ENCODE measurements around the gene HNRNPLL. TPM values are rescaled to one million over a fixed set of nuclear protein-coding genes. Genes with fewer than 3 reads are reported as not detected.

Gene HNRNPLL
- polyA plus RNA-seq, 1 experiment = 78.5 TPM

DNA sequence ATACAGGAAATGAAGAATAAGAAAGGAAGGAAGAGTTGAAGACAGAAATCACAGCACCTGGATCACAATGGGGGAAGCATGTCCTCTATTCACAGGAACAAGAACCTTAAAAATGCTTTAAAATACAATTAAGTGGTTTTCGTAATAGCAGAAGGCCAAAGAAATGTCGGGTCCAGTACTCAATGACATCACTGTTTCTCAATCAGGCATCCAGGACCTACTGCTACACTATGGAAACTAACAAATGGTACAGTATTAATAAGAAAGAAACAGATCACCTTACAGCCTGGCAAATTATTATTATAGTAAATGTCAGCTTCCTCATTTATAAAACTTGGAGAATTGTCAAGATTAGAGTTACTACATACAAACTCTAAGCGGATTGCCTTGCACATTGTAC lies 15.8 kb downstream of the HNRNPLL start:
- TF ChIP-seq CTCF (IDR thresholded peaks at IDR 0.05; ENCODE audit: low read depth, low read length) = no peak
- Histone ChIP-seq H3K9me3 (ENCODE audit: control insufficient read depth, insufficient read depth, low read length) (no peaks in the 10 kb centered on the region), H3K4me3 (ENCODE audit: low read depth, low read length) (no peak overlapping the region), H3K27me3 (ENCODE audit: control insufficient read depth, insufficient read depth, low read length) (no peaks in the 10 kb centered on the region), H3K27ac (ENCODE audit: low read depth, low read length) (no peak overlapping the region)
- no peak for DNase-seq (ENCODE audit: low read depth, low spot score)
- POLR2A ChIA-PET = interaction anchor here (1.2 kb wide), 1 partner anchor 164 kb away, joined by 3 read pairs; the partner anchor contains the start of gene SRSF7
- CTCF ChIA-PET = interaction anchor here (1.5 kb wide), 1 partner anchor 10 kb away, joined by 5 read pairs; no protein-coding TSS in a partner anchor

GRCh38 chr2:38584881-38585280 lies 17.8 kb downstream of the HNRNPLL start:
- CTCF ChIA-PET = interaction anchor here (1.0 kb wide), 1 partner anchor 150 kb away, joined by 3 read pairs; no protein-coding TSS in a partner anchor
- H3K4me3 ChIP-seq (ENCODE audit: low read depth, low read length) = no peak overlapping the region
- POLR2A ChIA-PET = no interaction called here
- no peaks in the 10 kb centered on the region for H3K9me3 ChIP-seq (ENCODE audit: control insufficient read depth, insufficient read depth, low read length)
- H3K27me3 ChIP-seq (ENCODE audit: control insufficient read depth, insufficient read depth, low read length) = no peaks in the 10 kb centered on the region
- no peak for TF ChIP-seq CTCF (IDR thresholded peaks at IDR 0.05; ENCODE audit: low read depth, low read length)
- no peak overlapping the region for H3K27ac ChIP-seq (ENCODE audit: low read depth, low read length)
- no peak for DNase-seq (ENCODE audit: low read depth, low spot score)

DNA sequence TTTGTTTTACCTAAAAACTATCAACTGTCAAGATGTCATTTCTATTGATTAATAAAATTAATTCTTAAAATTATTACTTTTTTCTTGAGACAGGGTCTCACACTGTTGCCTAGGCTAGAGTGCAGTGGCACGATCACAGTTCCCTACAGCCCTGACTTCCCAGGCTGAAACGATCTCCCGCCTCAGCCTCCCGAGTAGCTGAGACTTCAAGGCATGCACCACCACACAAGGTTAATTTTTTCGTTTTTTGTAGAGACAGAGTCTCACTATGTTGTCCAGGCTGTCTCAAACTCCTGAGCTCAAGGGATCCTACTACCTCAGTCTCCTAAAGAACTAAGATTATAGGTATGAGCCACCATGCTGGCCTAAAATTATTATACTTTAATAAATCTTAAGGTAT lies 18.7 kb downstream of the HNRNPLL start:
- TF ChIP-seq CTCF (IDR thresholded peaks at IDR 0.05; ENCODE audit: low read depth, low read length) = no peak
- DNase-seq (ENCODE audit: low read depth, low spot score) = no peak
- ChIA-PET CTCF (interaction anchor here (0.5 to 3.5 kb wide), 7 partner anchors 17 to 268 kb away, joined by 3 to 24 read pairs (median 4); partner anchors contain the start of gene HNRNPLL), POLR2A (interaction anchor here (0.6 to 1.2 kb wide), 3 partner anchors 16 to 167 kb away, joined by 3 to 9 read pairs (median 8); partner anchors contain the start of gene SRSF7)
- Histone ChIP-seq H3K4me3 (ENCODE audit: low read depth, low read length) (no peak overlapping the region), H3K9me3 (ENCODE audit: control insufficient read depth, insufficient read depth, low read length) (no peaks in the 10 kb centered on the region), H3K27ac (ENCODE audit: low read depth, low read length) (no peak overlapping the region), H3K27me3 (ENCODE audit: control insufficient read depth, insufficient read depth, low read length) (no peaks in the 10 kb centered on the region)

- no peaks in the 10 kb centered on the region for H3K9me3 ChIP-seq (ENCODE audit: control insufficient read depth, insufficient read depth, low read length)
- TF ChIP-seq CTCF (IDR thresholded peaks at IDR 0.05; ENCODE audit: low read depth, low read length) = no peak
- CTCF ChIA-PET = interaction anchor here (0.5 to 3.5 kb wide), 9 partner anchors 12 to 268 kb away, joined by 3 to 24 read pairs (median 4); partner anchors contain the start of gene HNRNPLL
- POLR2A ChIA-PET = interaction anchor here (0.5 to 1.2 kb wide), 3 partner anchors 17 to 168 kb away, joined by 3 to 8 read pairs (median 5); partner anchors contain the start of gene SRSF7
- DNase-seq (ENCODE audit: low read depth, low spot score) = no peak
- H3K27ac ChIP-seq (ENCODE audit: low read depth, low read length) = no peak overlapping the region
- no peak overlapping the region for H3K4me3 ChIP-seq (ENCODE audit: low read depth, low read length)
- no peaks in the 10 kb centered on the region for H3K27me3 ChIP-seq (ENCODE audit: control insufficient read depth, insufficient read depth, low read length)
These were observed 19.2 kb downstream of the HNRNPLL start for GRCh38 chr2:38583524-38583923.

Measured in AG04450 (cell line).